ENCODE measurements around the gene PDE3A.

Gene PDE3A

DNA sequence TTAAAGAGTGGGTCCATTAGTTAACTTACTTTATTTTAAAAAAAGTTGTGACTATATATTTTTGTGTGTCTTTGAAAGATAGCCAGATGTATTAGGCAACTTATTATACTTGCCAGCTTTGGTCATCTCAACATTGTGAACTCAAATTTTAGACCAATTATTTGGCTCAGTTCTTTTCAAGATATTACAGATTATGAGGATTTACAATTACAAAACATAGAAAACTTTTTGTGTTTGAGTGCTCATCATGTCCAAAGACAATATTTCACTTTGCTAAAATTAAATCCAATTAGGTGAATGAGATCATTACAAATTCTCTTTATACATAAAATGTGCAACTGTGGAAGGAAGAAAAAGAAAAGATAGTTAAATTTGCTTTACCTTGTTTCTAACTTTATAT, 18.3 kb upstream of the PDE3A start:
- DNase-seq (ENCODE audit: low read depth), result peak; percentile 29
- TF ChIP-seq, protein P1, sequence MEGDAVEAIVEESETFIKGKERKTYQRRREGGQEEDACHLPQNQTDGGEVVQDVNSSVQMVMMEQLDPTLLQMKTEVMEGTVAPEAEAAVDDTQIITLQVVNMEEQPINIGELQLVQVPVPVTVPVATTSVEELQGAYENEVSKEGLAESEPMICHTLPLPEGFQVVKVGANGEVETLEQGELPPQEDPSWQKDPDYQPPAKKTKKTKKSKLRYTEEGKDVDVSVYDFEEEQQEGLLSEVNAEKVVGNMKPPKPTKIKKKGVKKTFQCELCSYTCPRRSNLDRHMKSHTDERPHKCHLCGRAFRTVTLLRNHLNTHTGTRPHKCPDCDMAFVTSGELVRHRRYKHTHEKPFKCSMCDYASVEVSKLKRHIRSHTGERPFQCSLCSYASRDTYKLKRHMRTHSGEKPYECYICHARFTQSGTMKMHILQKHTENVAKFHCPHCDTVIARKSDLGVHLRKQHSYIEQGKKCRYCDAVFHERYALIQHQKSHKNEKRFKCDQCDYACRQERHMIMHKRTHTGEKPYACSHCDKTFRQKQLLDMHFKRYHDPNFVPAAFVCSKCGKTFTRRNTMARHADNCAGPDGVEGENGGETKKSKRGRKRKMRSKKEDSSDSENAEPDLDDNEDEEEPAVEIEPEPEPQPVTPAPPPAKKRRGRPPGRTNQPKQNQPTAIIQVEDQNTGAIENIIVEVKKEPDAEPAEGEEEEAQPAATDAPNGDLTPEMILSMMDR (conservative IDR thresholded peaks at IDR 0.05; ENCODE audit: low read depth, low read length), result no peak
- no peak overlapping the region for H3K4me3 ChIP-seq (ENCODE audit: low read depth, low read length)

DNA sequence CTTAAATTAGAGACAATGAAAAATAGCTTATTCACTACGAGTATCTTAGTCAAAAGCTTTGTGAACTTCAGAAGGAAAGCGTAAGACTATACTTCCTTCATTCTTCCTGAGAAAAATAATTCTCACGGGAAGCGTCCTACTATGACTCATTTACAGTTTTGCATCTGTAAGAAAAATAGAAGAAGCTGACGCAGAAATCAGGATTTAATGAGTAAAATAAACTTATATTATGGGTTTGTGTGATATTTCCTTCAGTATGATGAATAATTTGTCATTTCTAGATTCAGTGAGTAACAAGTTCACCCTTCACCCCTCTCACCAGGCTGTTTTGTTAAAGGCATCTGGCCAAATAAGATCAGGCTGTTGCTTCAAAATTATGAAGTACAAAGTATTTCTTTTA, 17.8 kb upstream of the PDE3A start:
- DNase-seq (ENCODE audit: low read depth), result peak; percentile 78
- TF ChIP-seq, protein P1 (conservative IDR thresholded peaks at IDR 0.05; ENCODE audit: low read depth, low read length), result no peak
- no peak overlapping the region for H3K4me3 ChIP-seq (ENCODE audit: low read depth, low read length)

DNA sequence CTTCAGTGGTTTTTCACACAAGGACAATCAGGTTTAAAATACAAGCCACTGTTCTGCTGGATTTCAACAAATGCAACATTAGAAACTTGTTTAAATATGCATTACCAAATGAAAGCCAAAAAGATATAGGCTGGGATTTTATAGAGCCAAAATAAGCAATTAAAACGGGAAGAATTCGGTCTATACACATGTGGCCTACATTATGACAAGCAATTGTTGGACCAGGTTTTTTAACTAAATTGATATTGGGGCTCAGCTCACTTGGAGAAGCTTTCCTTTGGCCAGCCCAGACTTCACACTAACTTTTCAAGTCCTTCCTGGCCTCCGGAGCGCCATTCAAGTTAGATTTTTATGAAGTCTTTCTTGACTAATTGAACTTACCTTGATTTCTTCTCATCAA, 16.9 kb upstream of the PDE3A start:
- DNase-seq (ENCODE audit: low read depth), result no peak
- TF ChIP-seq, protein P1 (conservative IDR thresholded peaks at IDR 0.05; ENCODE audit: low read depth, low read length), result no peak
- H3K4me3 ChIP-seq (ENCODE audit: low read depth, low read length), result no peak overlapping the region

DNA sequence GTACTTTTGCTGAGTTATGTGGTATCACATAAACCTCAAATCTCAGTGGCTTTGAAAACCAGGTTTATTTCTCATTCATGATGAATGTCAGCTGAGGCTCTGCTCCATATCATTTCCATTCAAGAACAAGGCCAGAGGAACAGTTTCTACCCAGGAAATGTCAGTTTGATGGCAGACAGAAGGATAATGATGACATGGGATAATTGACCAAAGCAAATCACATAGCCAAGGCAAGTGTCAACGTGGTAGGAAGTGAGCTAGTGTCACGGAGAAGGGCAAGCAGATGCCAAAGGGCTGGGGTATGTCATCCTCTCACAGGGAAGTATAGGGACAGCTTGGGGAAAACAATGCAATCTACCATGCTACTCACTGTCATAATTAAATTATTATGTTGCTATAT, 12.3 kb upstream of the PDE3A start:
- TF ChIP-seq, protein P1 (conservative IDR thresholded peaks at IDR 0.05; ENCODE audit: low read depth, low read length), result no peak
- no peak for DNase-seq (ENCODE audit: low read depth)
- H3K4me3 ChIP-seq (ENCODE audit: low read depth, low read length), result no peak overlapping the region

DNA sequence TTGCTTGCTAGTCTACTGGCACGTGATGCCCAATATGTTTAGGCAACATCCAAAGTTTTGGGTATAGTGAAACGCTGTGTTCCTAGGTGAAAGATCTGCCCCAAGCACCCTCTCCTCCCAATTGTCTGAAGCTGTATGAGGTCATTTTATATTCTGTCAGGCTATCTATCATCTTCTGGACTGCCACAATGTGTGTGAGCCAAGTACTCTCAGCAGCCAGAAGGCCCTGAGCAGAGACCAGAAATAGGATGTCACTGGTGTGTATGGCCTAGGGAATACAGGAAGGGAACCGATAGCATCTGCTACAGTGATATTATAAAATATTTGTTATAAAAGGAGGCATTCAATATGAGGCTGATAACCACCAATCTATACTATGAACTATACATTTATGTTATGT, 7.9 kb upstream of the PDE3A start:
- no peak for DNase-seq (ENCODE audit: low read depth)
- no peak overlapping the region for H3K4me3 ChIP-seq (ENCODE audit: low read depth, low read length)
- TF ChIP-seq, protein P1 (conservative IDR thresholded peaks at IDR 0.05; ENCODE audit: low read depth, low read length), result no peak

DNA sequence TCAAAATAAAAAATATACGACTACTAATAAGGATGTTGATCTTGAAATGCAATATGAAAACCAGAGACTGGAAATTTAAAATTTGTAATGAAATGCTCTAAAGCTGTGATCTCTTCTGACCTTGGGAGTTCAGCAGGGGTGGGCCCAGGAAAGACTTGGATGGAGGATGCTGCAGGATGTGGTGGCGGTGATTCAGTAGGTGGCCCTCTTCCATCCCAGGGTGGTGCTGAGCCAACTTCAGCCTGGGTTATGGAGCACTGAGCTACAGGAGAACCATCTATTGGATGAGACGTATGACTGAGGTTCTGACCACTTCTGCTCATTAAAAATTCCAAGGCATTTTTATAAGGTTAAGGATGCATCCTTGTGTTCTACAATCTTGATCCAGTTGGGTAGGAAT, 6.9 kb upstream of the PDE3A start:
- TF ChIP-seq, protein P1 (conservative IDR thresholded peaks at IDR 0.05; ENCODE audit: low read depth, low read length), result no peak

DNA sequence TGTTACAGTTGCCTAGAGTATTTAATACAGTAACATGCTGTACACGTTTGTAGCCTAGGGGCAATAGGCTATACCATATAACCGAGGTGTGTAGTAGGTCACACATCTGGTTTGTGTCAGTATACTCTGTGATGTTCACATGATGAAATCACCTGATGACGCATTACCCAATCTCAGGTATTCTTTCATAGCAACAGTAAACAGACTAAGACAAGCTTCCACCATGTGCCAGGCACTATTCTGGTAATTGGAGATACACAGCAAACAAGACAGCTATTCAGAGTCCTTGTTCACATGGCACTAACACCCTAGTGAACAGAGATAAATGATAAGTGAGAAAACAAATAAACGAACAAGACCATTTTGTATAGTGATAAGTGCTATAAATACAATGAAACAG, 3.8 kb upstream of the PDE3A start:
- no peak overlapping the region for H3K4me3 ChIP-seq (ENCODE audit: low read depth, low read length)
- no peak for DNase-seq (ENCODE audit: low read depth)
- TF ChIP-seq, protein P1 (conservative IDR thresholded peaks at IDR 0.05; ENCODE audit: low read depth, low read length), result no peak

More for the DNA sequence above, 6.9 kb upstream of the PDE3A start:
- no peak for DNase-seq (ENCODE audit: low read depth)
- H3K4me3 ChIP-seq (ENCODE audit: low read depth, low read length), result no peak overlapping the region
